Panc1 (cell line): ENCODE data around the gene HLA-E.
"Not testable (repeated sequence)": the region's sequence is repeated elsewhere in the genome, so short reads cannot be mapped to it uniquely, and the experiment has no call there.

Experiments
- POLR2AphosphoS5 ChIP-seq: IDR thresholded peaks from 2 replicates; pipeline ENCODE4 v1.6.1; 2012; ENCODE audit warnings: mild to moderate bottlenecking, low read depth, low read length, moderate library complexity
- SIN3A ChIP-seq: IDR thresholded peaks from 2 replicates; pipeline ENCODE4 v1.6.1; 2012; ENCODE audit warnings: low read depth, mild to moderate bottlenecking, low read length, moderate library complexity, borderline replicate concordance; ENCODE audit not compliant: insufficient read depth
- TCF7L2 ChIP-seq: IDR thresholded peaks from 2 replicates; pipeline ENCODE4 v1.6.1; 2011; ENCODE audit warnings: mild to moderate bottlenecking, low read depth, low read length, inconsistent platforms
- TF ChIP-seq, protein P1 (sequence below): fragments of 450-650 bp; IDR thresholded peaks from 2 replicates; pipeline ENCODE4 v1.5.1; 2017; ENCODE audit warnings: mild to moderate bottlenecking
- TF ChIP-seq, protein P2 (sequence below), 2 experiments: IDR thresholded peaks; 2 replicates each; pipeline ENCODE4 v1.6.1; 2011 to 2012; ENCODE audit warnings: low read depth in 2 of 2, control low read depth in 1 of 2, low read length in 1 of 2, mild to moderate bottlenecking in 1 of 2, moderate library complexity in 1 of 2; ENCODE audit not compliant: insufficient read depth in 1 of 2

DNA sequence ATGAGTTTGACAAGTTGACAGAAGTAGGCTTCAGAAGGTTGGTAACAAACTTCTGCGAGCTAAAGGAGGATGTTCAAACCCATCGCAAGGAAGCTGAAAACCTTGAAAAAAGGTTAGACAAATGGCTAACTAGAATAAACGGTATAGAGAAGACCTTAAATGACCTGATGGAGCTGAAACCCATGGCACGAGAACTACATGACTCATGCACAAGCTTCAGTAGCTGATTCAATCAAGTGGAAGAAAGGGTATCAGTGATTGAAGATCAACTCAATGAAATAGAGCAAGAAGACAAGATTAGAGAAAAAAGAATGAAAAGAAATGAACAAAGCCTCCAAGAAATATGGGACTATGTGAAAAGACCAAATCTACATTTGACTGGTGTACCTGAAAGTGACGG lies 32.6 kb downstream of the HLA-E start:
- TF ChIP-seq, protein P1, sequence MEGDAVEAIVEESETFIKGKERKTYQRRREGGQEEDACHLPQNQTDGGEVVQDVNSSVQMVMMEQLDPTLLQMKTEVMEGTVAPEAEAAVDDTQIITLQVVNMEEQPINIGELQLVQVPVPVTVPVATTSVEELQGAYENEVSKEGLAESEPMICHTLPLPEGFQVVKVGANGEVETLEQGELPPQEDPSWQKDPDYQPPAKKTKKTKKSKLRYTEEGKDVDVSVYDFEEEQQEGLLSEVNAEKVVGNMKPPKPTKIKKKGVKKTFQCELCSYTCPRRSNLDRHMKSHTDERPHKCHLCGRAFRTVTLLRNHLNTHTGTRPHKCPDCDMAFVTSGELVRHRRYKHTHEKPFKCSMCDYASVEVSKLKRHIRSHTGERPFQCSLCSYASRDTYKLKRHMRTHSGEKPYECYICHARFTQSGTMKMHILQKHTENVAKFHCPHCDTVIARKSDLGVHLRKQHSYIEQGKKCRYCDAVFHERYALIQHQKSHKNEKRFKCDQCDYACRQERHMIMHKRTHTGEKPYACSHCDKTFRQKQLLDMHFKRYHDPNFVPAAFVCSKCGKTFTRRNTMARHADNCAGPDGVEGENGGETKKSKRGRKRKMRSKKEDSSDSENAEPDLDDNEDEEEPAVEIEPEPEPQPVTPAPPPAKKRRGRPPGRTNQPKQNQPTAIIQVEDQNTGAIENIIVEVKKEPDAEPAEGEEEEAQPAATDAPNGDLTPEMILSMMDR: not testable (repeated sequence)
- TF ChIP-seq SIN3A, TCF7L2, POLR2AphosphoS5: not testable (repeated sequence)
- TF ChIP-seq, protein P2, sequence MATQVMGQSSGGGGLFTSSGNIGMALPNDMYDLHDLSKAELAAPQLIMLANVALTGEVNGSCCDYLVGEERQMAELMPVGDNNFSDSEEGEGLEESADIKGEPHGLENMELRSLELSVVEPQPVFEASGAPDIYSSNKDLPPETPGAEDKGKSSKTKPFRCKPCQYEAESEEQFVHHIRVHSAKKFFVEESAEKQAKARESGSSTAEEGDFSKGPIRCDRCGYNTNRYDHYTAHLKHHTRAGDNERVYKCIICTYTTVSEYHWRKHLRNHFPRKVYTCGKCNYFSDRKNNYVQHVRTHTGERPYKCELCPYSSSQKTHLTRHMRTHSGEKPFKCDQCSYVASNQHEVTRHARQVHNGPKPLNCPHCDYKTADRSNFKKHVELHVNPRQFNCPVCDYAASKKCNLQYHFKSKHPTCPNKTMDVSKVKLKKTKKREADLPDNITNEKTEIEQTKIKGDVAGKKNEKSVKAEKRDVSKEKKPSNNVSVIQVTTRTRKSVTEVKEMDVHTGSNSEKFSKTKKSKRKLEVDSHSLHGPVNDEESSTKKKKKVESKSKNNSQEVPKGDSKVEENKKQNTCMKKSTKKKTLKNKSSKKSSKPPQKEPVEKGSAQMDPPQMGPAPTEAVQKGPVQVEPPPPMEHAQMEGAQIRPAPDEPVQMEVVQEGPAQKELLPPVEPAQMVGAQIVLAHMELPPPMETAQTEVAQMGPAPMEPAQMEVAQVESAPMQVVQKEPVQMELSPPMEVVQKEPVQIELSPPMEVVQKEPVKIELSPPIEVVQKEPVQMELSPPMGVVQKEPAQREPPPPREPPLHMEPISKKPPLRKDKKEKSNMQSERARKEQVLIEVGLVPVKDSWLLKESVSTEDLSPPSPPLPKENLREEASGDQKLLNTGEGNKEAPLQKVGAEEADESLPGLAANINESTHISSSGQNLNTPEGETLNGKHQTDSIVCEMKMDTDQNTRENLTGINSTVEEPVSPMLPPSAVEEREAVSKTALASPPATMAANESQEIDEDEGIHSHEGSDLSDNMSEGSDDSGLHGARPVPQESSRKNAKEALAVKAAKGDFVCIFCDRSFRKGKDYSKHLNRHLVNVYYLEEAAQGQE (IDR thresholded peaks at IDR 0.05; ENCODE audit: insufficient read depth in 1 of 2, low read depth in 2 of 2, low read length in 1 of 2): not testable (repeated sequence)
